NCI-H526 treated with DMSO at 0.1 percent for 48 hours (cell line): ENCODE results near the gene POTEG.
"Not testable (repeated sequence)": the region's sequence is repeated elsewhere in the genome, so short reads cannot be mapped to it uniquely, and the experiment has no call there.

Source experiments
- DNase-seq: peaks from one replicate; lab custom pipeline; 2025; lab: John Stamatoyannopoulos, UW

POTEG gene

GRCh38 chr14:19372813-19373500 is 61.2 kb downstream of the POTEG start:
- DNase-seq, result not testable (repeated sequence)

- not testable (repeated sequence) for DNase-seq
These were observed 62.4 kb downstream of the POTEG start for GRCh38 chr14:19371767-19372166.

GRCh38 chr14:19362803-19363202 is 71.3 kb downstream of the POTEG start:
- DNase-seq, result not testable (repeated sequence)

- not testable (repeated sequence) for DNase-seq
These were observed 71.8 kb downstream of the POTEG start for GRCh38 chr14:19362323-19362722.

- not testable (repeated sequence) for DNase-seq
These were observed 72.4 kb downstream of the POTEG start for GRCh38 chr14:19361636-19362253.

GRCh38 chr14:19360937-19361635 is 73.1 kb downstream of the POTEG start:
- DNase-seq, result not testable (repeated sequence)
